ENCODE data around the gene FNBP1. TPM values are rescaled to one million over a fixed set of nuclear protein-coding genes. Genes with fewer than 3 reads are reported as not detected.
"Not testable (repeated sequence)": the region's sequence is repeated elsewhere in the genome, so short reads cannot be mapped to it uniquely, and the experiment has no call there.

The FNBP1 gene
- total and polyA plus RNA-seq, 2 donors (not counting 1 experiment from before 2014, with no cell fraction given): 20.8 to 44.3 TPM

GRCh38 chr9:129999141-129999510, 43.9 kb downstream of the FNBP1 start:
- no peak for TF ChIP-seq CTCF (conservative IDR thresholded peaks at IDR 0.05 in 1 of 2, IDR thresholded peaks at IDR 0.05 in 1 of 2; ENCODE audit: low read depth in 1 of 2, low read length in 2 of 2)
- no peak for TF ChIP-seq EZH2 (IDR thresholded peaks at IDR 0.05; ENCODE audit: low read length, missing control alignments)
- Histone ChIP-seq H3K36me3 (ENCODE audit: control insufficient read depth, insufficient read depth, low read length) (no peaks in the 10 kb centered on the region), H3K9me3 (ENCODE audit: control insufficient read depth, insufficient read depth, low read depth, low read length) (no peaks in the 10 kb centered on the region), H4K20me1 (ENCODE audit: control insufficient read depth, extremely low read depth, insufficient read depth, low read length) (no peaks in the 10 kb centered on the region), H3K4me2 (ENCODE audit: extremely low read depth, insufficient read depth, low read length) (no peak overlapping the region), H3K27me3 (ENCODE audit: control insufficient read depth, insufficient read depth, low read length) (no peaks in the 10 kb centered on the region), H3K9ac (ENCODE audit: insufficient read depth, low read length) (no peak overlapping the region), H3K27ac (ENCODE audit: insufficient read depth, low read length) (no peak overlapping the region), H3K4me1 (ENCODE audit: control insufficient read depth, extremely low read depth, insufficient read depth, low read length) (peaks cover 9% of the 10 kb centered on the region), H3K79me2 (ENCODE audit: control insufficient read depth, insufficient read depth, low read length) (peaks cover 3% of the 10 kb centered on the region), H2AFZ (ENCODE audit: low read length) (no peak overlapping the region), H3K4me3 (replicated peaks in 1 of 4; ENCODE audit: control extremely low read depth in 1 of 4, insufficient read depth in 1 of 4, low read depth in 3 of 4, low read length in 4 of 4) (no peak overlapping the region)
- no peak for DNase-seq (ENCODE audit: low read depth in 2 of 2)

GRCh38 chr9:129998491-129999140, 44.4 kb downstream of the FNBP1 start:
- no peaks in the 10 kb centered on the region for H4K20me1 ChIP-seq (ENCODE audit: control insufficient read depth, extremely low read depth, insufficient read depth, low read length)
- H3K27me3 ChIP-seq (ENCODE audit: control insufficient read depth, insufficient read depth, low read length): no peaks in the 10 kb centered on the region
- DNase-seq (ENCODE audit: low read depth in 2 of 2): no peak
- no peak overlapping the region for H3K4me2 ChIP-seq (ENCODE audit: extremely low read depth, insufficient read depth, low read length)
- H3K79me2 ChIP-seq (ENCODE audit: control insufficient read depth, insufficient read depth, low read length): peaks cover 3% of the 10 kb centered on the region
- H3K27ac ChIP-seq (ENCODE audit: insufficient read depth, low read length): no peak overlapping the region
- no peaks in the 10 kb centered on the region for H3K36me3 ChIP-seq (ENCODE audit: control insufficient read depth, insufficient read depth, low read length)
- H3K9me3 ChIP-seq (ENCODE audit: control insufficient read depth, insufficient read depth, low read depth, low read length): no peaks in the 10 kb centered on the region
- no peak for TF ChIP-seq EZH2 (IDR thresholded peaks at IDR 0.05; ENCODE audit: low read length, missing control alignments)
- no peak for TF ChIP-seq CTCF (conservative IDR thresholded peaks at IDR 0.05 in 1 of 2, IDR thresholded peaks at IDR 0.05 in 1 of 2; ENCODE audit: low read depth in 1 of 2, low read length in 2 of 2)
- no peak overlapping the region for H3K9ac ChIP-seq (ENCODE audit: insufficient read depth, low read length)
- no peak overlapping the region for H3K4me3 ChIP-seq (replicated peaks in 1 of 4; ENCODE audit: control extremely low read depth in 1 of 4, insufficient read depth in 1 of 4, low read depth in 3 of 4, low read length in 4 of 4)
- H2AFZ ChIP-seq (ENCODE audit: low read length): no peak overlapping the region
- peaks cover 9% of the 10 kb centered on the region for H3K4me1 ChIP-seq (ENCODE audit: control insufficient read depth, extremely low read depth, insufficient read depth, low read length)

GRCh38 chr9:129997706-129998105, 45.3 kb downstream of the FNBP1 start:
- H2AFZ ChIP-seq (ENCODE audit: low read length); H3K79me2 ChIP-seq (ENCODE audit: control insufficient read depth, insufficient read depth, low read length); H3K4me1 ChIP-seq (ENCODE audit: control insufficient read depth, extremely low read depth, insufficient read depth, low read length); H3K4me3 ChIP-seq (replicated peaks in 1 of 4; ENCODE audit: control extremely low read depth in 1 of 4, insufficient read depth in 1 of 4, low read depth in 3 of 4, low read length in 4 of 4); H3K4me2 ChIP-seq (ENCODE audit: extremely low read depth, insufficient read depth, low read length); H3K27me3 ChIP-seq (ENCODE audit: control insufficient read depth, insufficient read depth, low read length); DNase-seq (ENCODE audit: low read depth in 2 of 2); H3K9ac ChIP-seq (ENCODE audit: insufficient read depth, low read length); H3K27ac ChIP-seq (ENCODE audit: insufficient read depth, low read length); H4K20me1 ChIP-seq (ENCODE audit: control insufficient read depth, extremely low read depth, insufficient read depth, low read length); H3K36me3 ChIP-seq (ENCODE audit: control insufficient read depth, insufficient read depth, low read length); H3K9me3 ChIP-seq (ENCODE audit: control insufficient read depth, insufficient read depth, low read depth, low read length): not testable (repeated sequence)

Measured in fibroblast of lung (primary cell).